Chondrocyte (in vitro differentiated cells): ENCODE data around the gene NRTN. TPM values are rescaled to one million over a fixed set of nuclear protein-coding genes. Genes with fewer than 3 reads are reported as not detected.
"Not testable (repeated sequence)": the region's sequence is repeated elsewhere in the genome, so short reads cannot be mapped to it uniquely, and the experiment has no call there.

Experiments used
- DNase-seq: peaks from one replicate; pipeline ENCODE4 v3.0.0; 2021; ENCODE audit warnings: mixed read lengths, low spot score
- H3K27ac Mint-ChIP-seq: one replicate; pipeline ENCODE4 v1.8.0; 2021; ENCODE audit warnings: mild to moderate bottlenecking, moderate library complexity, mixed read lengths; ENCODE audit not compliant: unreplicated experiment
- H3K27me3 Mint-ChIP-seq: 2 replicates; pipeline ENCODE4 v1.8.0; 2021; ENCODE audit warnings: low read depth, mixed read lengths
- H3K36me3 Mint-ChIP-seq: 2 replicates; pipeline ENCODE4 v1.8.0; 2021; ENCODE audit warnings: low read depth, mixed read lengths
- H3K4me1 Mint-ChIP-seq: 2 replicates; pipeline ENCODE4 v1.8.0; 2021; ENCODE audit warnings: low read depth, mild to moderate bottlenecking, mixed read lengths
- H3K4me3 Mint-ChIP-seq: one replicate; pipeline ENCODE4 v1.8.0; 2021; ENCODE audit warnings: mild to moderate bottlenecking, moderate library complexity, mixed read lengths; ENCODE audit not compliant: unreplicated experiment
- H3K9me3 Mint-ChIP-seq: 2 replicates; pipeline ENCODE4 v1.8.0; 2021; ENCODE audit warnings: low read depth, mixed read lengths
- total RNA-seq: library from RNA; stranded (reverse); gene quantifications from 3 replicates; pipeline ENCODE4 v1.2.1, GENCODE V29; 2021
- TF ChIP-seq, protein P1 (sequence below): fragments of 200-600 bp; sonication (generic); IDR thresholded peaks from 2 replicates; pipeline ENCODE4 v1.5.0; 2021; ENCODE audit warnings: antibody characterized with exemption, mild to moderate bottlenecking, moderate library complexity

NRTN gene
- total RNA-seq, 1 donor from 2014 or later, result 0.77 TPM

DNA sequence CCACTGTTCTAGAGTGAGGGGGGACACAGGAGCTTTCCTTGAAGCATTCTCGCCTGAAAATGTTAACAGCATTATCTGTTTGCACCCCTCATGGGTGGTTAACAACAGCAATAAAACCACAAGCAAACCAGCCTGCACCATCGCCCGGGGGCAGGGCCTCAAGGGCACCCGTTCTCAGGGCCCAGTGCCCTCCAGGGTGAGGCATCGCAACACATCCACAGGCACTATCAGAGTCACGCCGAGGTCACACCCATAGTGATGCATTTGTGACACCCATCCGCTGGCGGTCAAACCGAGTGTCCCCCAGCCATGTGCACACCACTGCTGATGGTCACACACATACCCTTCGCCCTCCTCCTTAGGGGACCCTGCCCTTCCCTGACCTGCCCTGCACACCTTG is 60.9 kb downstream of the NRTN start:
- DNase-seq, result no peak
- H3K27me3 Mint-ChIP-seq, result peaks cover 13% of the 10 kb centered on the region
- peaks cover under 1% of the 10 kb centered on the region for H3K4me1 Mint-ChIP-seq
- H3K4me3 Mint-ChIP-seq, result no peak overlapping the region
- no peaks in the 10 kb centered on the region for H3K9me3 Mint-ChIP-seq
- TF ChIP-seq, protein P1, sequence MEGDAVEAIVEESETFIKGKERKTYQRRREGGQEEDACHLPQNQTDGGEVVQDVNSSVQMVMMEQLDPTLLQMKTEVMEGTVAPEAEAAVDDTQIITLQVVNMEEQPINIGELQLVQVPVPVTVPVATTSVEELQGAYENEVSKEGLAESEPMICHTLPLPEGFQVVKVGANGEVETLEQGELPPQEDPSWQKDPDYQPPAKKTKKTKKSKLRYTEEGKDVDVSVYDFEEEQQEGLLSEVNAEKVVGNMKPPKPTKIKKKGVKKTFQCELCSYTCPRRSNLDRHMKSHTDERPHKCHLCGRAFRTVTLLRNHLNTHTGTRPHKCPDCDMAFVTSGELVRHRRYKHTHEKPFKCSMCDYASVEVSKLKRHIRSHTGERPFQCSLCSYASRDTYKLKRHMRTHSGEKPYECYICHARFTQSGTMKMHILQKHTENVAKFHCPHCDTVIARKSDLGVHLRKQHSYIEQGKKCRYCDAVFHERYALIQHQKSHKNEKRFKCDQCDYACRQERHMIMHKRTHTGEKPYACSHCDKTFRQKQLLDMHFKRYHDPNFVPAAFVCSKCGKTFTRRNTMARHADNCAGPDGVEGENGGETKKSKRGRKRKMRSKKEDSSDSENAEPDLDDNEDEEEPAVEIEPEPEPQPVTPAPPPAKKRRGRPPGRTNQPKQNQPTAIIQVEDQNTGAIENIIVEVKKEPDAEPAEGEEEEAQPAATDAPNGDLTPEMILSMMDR, result no peak
- H3K36me3 Mint-ChIP-seq, result no peaks in the 10 kb centered on the region
- no peak overlapping the region for H3K27ac Mint-ChIP-seq

DNA sequence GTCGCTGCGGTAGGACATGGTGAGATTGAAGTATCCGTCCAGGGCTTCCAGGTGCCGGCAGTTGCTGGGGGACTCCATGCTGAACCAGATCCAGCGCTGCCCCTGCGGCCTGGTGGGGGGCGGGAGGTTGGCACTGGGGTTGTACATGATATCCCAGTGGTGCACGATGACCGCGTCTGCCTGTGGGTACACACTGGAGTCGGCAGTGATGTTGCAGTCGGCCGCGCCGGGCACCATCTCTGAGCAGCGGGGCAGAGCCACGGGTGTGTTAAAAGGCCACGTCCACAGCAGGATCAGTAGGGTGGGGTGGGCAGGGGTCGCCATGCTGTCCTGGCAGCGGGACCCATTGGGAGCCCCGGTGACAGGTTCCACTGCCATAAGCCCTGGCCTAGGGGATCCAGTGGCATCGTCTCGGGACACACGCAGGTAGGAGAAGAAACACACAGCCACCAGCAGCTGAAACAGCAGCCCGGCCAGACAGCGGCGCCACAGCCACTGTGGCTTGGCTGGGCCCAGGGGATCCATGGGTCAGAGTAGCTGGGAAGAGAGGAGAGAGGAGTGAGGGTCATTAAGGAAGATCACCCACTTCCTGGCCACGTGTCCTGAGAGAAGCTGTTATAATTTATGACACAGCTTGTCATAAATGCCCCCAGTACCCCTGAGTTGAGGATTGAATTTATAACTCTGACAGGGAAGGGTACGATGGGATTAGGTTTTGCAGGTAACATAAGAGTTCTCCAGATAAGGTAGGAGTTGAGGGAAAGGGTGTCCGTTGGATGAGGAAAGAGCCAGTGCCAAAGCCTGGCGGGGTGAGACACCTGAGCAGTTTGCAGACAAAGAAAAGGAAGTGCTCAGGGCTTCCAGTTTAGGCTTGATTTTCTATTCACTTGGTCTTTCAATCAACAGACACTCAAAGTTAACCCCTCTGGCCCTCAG is 62.6 kb downstream of the NRTN start:
- no peaks in the 10 kb centered on the region for H3K9me3 Mint-ChIP-seq
- H3K4me1 Mint-ChIP-seq, result peaks cover 3% of the 10 kb centered on the region
- peaks cover 11% of the 10 kb centered on the region for H3K27me3 Mint-ChIP-seq
- no peak overlapping the region for H3K27ac Mint-ChIP-seq
- H3K36me3 Mint-ChIP-seq, result no peaks in the 10 kb centered on the region
- no peak overlapping the region for H3K4me3 Mint-ChIP-seq
- no peak for DNase-seq
- TF ChIP-seq, protein P1, result no peak

DNA sequence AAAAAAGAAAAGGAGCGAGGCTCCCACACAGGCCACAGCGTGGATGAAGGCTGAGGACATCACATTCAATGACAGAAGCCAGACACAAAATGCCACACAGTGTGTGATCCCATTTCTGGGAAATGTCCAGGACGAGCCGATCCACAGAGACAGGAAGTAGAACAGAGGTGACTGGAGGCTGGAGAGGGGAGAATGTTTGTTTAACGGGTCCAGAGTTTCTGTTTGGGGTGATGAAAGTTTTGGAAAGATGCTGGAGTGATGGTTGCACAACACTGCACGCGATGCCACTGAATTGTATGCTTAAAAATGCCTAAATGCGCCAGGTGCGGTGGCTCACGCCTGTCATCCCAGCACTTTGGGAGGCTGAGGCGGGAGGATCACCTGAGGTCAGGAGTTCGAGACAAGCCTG is 66.1 kb downstream of the NRTN start:
- Mint-ChIP-seq H3K36me3 (no peaks in the 10 kb centered on the region), H3K4me3 (no peak overlapping the region), H3K9me3 (no peaks in the 10 kb centered on the region), H3K27ac (peak overlapping the region; percentile 36), H3K4me1 (peaks cover 3% of the 10 kb centered on the region), H3K27me3 (peaks cover 6% of the 10 kb centered on the region)
- DNase-seq, result no peak
- TF ChIP-seq, protein P1, result no peak

DNA sequence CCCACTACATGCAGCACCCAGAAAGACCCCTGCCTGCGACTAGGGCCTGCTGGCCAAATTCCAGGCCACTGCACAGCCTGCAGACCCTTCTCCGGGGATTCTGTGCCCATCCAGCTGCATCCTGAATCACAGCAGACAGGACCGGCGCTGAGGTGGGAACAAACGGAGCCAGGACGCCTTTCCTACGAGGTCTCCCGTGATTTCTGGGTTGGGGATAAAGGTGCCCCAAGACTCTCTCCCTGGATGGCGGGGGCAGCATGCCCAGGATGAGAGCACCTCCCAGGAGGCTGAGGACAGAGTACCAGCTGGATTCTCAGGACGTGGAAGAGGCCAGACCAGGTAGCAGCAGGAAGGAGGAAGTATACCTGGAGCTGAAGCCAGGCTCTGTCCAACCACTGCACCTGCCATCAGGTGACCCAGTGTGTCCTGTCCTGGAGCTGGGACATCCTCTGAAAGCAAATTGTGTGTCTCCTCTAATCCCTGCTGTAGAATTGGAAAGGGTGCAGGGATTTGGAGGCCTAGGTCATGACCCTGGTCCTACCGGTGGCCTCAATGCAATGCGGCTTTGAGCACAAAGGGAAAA is 68.8 kb downstream of the NRTN start:
- no peak for DNase-seq
- TF ChIP-seq, protein P1, result no peak
- H3K9me3 Mint-ChIP-seq, result no peaks in the 10 kb centered on the region
- H3K4me1 Mint-ChIP-seq, result peaks cover 3% of the 10 kb centered on the region
- H3K36me3 Mint-ChIP-seq, result no peaks in the 10 kb centered on the region
- no peak overlapping the region for H3K27ac Mint-ChIP-seq
- H3K27me3 Mint-ChIP-seq, result peaks cover 2% of the 10 kb centered on the region
- no peak overlapping the region for H3K4me3 Mint-ChIP-seq

DNA sequence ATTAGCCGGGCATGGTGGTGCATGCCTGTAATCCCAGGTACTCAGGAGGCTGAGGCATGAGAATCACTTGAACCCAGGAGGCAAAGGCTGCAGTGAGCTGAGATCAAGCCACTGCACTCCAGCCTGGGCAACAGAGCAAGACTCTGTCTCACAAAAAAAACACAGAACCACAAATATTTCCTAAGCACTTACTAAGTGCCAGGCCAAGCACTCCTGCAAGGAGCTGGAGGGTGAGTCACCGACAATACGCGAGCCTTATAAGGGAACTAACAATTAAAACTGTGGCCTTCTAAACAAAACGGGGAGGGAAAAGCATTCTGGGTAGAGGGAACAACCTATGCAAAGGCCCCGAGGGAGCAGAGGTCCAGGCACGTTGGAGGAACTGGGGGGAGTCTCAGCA is 69.6 kb downstream of the NRTN start:
- H3K9me3 Mint-ChIP-seq, H3K27ac Mint-ChIP-seq, H3K4me3 Mint-ChIP-seq, H3K27me3 Mint-ChIP-seq, DNase-seq, H3K36me3 Mint-ChIP-seq, H3K4me1 Mint-ChIP-seq: not testable (repeated sequence)
